ENCODE data around the gene HDC. TPM values are rescaled to one million over a fixed set of nuclear protein-coding genes. Genes with fewer than 3 reads are reported as not detected.

The HDC gene
- total RNA-seq, 6 donors from 2014 or later = 0.30 to 6.3 (median 3.4) TPM

DNA sequence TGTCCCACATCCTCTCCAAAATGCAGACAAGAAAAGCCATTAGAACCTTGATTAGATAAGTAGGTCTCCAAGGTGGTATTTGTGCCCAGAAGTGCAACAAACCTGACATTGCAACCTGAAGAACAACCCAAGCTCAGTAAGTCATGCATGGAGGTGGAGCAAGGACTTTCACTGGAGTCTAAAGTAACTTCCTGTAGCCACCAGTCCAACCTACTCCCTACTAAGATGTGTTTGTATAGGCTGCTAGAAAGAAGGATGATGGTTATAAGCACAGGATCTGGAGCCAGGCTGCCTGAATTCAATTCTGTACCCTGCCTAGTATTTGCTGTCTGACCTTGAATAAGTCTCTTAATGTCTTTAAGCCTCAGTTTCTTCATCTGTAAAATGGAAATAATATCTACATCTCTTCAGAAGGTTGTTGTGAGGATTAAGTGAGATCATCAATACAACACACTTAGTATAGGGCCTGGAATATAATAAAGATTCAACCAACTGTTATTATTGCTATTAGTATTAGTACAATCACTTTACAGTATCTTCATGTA is 32.3 kb downstream of the HDC start:
- Histone ChIP-seq H3K36me3 (no peaks in the 10 kb centered on the region), H3K4me1 (no peaks in the 10 kb centered on the region), H3K4me3 (no peak overlapping the region), H3K27ac (no peak overlapping the region), H3K27me3 (no peaks in the 10 kb centered on the region), H3K9me3 (no peaks in the 10 kb centered on the region)
- TF ChIP-seq, protein P1, sequence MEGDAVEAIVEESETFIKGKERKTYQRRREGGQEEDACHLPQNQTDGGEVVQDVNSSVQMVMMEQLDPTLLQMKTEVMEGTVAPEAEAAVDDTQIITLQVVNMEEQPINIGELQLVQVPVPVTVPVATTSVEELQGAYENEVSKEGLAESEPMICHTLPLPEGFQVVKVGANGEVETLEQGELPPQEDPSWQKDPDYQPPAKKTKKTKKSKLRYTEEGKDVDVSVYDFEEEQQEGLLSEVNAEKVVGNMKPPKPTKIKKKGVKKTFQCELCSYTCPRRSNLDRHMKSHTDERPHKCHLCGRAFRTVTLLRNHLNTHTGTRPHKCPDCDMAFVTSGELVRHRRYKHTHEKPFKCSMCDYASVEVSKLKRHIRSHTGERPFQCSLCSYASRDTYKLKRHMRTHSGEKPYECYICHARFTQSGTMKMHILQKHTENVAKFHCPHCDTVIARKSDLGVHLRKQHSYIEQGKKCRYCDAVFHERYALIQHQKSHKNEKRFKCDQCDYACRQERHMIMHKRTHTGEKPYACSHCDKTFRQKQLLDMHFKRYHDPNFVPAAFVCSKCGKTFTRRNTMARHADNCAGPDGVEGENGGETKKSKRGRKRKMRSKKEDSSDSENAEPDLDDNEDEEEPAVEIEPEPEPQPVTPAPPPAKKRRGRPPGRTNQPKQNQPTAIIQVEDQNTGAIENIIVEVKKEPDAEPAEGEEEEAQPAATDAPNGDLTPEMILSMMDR (IDR thresholded peaks at IDR 0.05) = no peak
- TF ChIP-seq EP300 (IDR thresholded peaks at IDR 0.05) = no peak
- no peak for TF ChIP-seq POLR2A (IDR thresholded peaks at IDR 0.05)
- no peak for TF ChIP-seq POLR2AphosphoS5 (IDR thresholded peaks at IDR 0.05)
- no peak for ATAC-seq (ENCODE audit: low FRiP score in 2 of 2)
- DNase-seq = no peak

DNA sequence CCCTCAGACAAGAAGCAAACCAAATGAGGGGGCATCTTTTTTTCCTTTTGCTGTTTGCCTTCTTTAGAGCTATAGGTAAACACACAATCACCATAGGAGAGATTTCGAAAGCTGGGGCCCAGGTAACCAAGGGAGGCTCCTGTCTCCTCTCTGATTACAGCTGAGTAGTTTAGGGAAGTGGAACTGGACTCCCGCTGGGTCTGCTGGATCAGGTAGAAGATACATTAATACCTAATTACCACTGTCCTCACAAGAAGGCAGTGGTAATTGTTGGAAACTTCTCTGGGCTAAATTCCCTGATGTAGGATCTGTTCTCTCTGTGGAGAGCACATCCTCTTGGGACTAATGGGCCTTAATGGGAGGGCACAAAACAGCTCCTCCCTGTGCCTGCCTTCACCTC is 32.7 kb downstream of the HDC start:
- Histone ChIP-seq H3K36me3 (no peaks in the 10 kb centered on the region), H3K4me1 (no peaks in the 10 kb centered on the region), H3K9me3 (no peaks in the 10 kb centered on the region), H3K27ac (no peak overlapping the region), H3K27me3 (no peaks in the 10 kb centered on the region), H3K4me3 (no peak overlapping the region)
- ATAC-seq (ENCODE audit: low FRiP score in 2 of 2) (no peak), DNase-seq (no peak)
- 77 to 80% methylated on average over 2 of the region's 2 CpGs for WGBS, 2 donors
- TF ChIP-seq POLR2A (IDR thresholded peaks at IDR 0.05) (no peak), EP300 (IDR thresholded peaks at IDR 0.05) (no peak), POLR2AphosphoS5 (IDR thresholded peaks at IDR 0.05) (no peak)
- TF ChIP-seq, protein P1 (IDR thresholded peaks at IDR 0.05) = no peak

DNA sequence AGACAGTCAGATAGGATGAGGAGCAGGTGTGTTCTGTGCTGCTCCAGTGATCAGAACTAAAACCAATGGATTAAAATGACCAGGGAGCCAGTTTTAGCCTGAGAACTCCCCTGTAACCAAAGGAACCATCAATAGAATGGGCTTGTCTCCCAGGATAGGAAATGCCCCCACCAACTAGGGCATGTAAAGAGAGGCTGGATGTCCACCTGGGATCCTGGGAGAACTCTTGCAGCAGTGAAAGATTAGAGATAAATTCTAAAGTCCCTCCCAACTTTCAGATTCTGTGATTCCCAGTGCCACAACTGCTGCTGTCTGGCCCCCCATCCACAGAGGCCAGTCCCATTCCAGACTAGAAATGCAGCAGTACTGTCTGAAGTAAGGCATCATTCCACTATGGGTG is 33.8 kb downstream of the HDC start:
- Histone ChIP-seq H3K27me3 (no peaks in the 10 kb centered on the region), H3K36me3 (no peaks in the 10 kb centered on the region), H3K9me3 (no peaks in the 10 kb centered on the region), H3K4me3 (no peak overlapping the region), H3K4me1 (no peaks in the 10 kb centered on the region), H3K27ac (no peak overlapping the region)
- no peak for ATAC-seq (ENCODE audit: low FRiP score in 2 of 2)
- TF ChIP-seq, protein P1 (IDR thresholded peaks at IDR 0.05) = no peak
- TF ChIP-seq POLR2A (IDR thresholded peaks at IDR 0.05) = no peak
- no peak for TF ChIP-seq EP300 (IDR thresholded peaks at IDR 0.05)
- no peak for TF ChIP-seq POLR2AphosphoS5 (IDR thresholded peaks at IDR 0.05)
- DNase-seq = no peak

DNA sequence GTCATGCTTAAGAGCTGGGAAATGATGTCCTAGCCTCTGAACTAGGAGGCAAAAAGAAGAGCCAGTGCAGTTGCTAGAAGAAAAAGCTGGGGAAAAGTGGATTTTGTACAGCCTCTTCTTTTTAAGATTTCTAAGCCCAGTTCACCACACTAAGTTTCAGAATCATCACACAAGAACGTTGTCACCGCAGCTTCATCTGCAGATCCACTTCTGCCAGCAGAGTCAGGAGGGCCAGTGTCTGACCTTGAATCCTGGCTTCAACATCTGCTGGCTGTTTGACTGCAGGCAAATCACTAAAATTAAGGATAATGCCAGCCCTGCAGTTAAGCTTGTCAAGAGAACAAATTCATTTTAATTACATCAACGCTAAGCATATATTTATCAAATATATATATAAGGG is 36.2 kb downstream of the HDC start:
- Histone ChIP-seq H3K36me3 (no peaks in the 10 kb centered on the region), H3K9me3 (no peaks in the 10 kb centered on the region), H3K27me3 (no peaks in the 10 kb centered on the region), H3K27ac (no peak overlapping the region), H3K4me3 (no peak overlapping the region), H3K4me1 (no peaks in the 10 kb centered on the region)
- ATAC-seq (ENCODE audit: low FRiP score in 2 of 2) (no peak), DNase-seq (no peak)
- 90 to 97% methylated on average over 3 of the region's 3 CpGs for WGBS, 2 donors
- TF ChIP-seq EP300 (IDR thresholded peaks at IDR 0.05) = no peak
- TF ChIP-seq, protein P1 (IDR thresholded peaks at IDR 0.05) = no peak
- no peak for TF ChIP-seq POLR2A (IDR thresholded peaks at IDR 0.05)
- no peak for TF ChIP-seq POLR2AphosphoS5 (IDR thresholded peaks at IDR 0.05)

DNA sequence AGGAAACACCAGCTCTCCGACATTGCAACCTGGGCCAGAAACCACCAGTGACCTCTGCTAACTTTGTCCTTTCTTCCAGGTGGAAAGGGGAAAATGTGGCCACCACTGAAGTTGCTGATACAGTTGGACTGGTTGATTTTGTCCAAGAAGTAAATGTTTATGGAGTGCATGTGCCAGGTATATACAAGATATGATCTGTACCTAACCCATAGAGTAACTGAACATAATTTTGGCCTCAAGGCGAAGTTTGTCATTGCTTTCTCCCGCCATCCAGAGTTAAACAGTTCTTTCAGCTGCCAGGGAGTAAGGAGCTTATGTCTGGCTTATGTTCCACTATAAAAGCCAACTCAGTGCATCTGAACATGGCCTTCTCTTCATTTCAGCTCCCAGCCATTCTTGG is 36.7 kb downstream of the HDC start:
- Histone ChIP-seq H3K27me3 (no peaks in the 10 kb centered on the region), H3K27ac (no peak overlapping the region), H3K4me3 (no peak overlapping the region), H3K9me3 (no peaks in the 10 kb centered on the region), H3K36me3 (no peaks in the 10 kb centered on the region), H3K4me1 (no peaks in the 10 kb centered on the region)
- no peak for TF ChIP-seq EP300 (IDR thresholded peaks at IDR 0.05)
- TF ChIP-seq POLR2AphosphoS5 (IDR thresholded peaks at IDR 0.05) = no peak
- TF ChIP-seq POLR2A (IDR thresholded peaks at IDR 0.05) = no peak
- TF ChIP-seq, protein P1 (IDR thresholded peaks at IDR 0.05) = no peak
- ATAC-seq (ENCODE audit: low FRiP score in 2 of 2) (no peak), DNase-seq (no peak)
- WGBS, 2 donors = 91% methylated on average over 3 of the region's 3 CpGs

All from upper lobe of left lung (tissue), 6 donors.